OCI-M2 (cell line): ENCODE measurements around the gene TNS4.

ENCODE experiments used
- DNase-seq: peaks from one replicate; lab custom pipeline; 2025; ENCODE audit not compliant: unreplicated experiment; lab: John Stamatoyannopoulos, UW

The TNS4 gene

DNA sequence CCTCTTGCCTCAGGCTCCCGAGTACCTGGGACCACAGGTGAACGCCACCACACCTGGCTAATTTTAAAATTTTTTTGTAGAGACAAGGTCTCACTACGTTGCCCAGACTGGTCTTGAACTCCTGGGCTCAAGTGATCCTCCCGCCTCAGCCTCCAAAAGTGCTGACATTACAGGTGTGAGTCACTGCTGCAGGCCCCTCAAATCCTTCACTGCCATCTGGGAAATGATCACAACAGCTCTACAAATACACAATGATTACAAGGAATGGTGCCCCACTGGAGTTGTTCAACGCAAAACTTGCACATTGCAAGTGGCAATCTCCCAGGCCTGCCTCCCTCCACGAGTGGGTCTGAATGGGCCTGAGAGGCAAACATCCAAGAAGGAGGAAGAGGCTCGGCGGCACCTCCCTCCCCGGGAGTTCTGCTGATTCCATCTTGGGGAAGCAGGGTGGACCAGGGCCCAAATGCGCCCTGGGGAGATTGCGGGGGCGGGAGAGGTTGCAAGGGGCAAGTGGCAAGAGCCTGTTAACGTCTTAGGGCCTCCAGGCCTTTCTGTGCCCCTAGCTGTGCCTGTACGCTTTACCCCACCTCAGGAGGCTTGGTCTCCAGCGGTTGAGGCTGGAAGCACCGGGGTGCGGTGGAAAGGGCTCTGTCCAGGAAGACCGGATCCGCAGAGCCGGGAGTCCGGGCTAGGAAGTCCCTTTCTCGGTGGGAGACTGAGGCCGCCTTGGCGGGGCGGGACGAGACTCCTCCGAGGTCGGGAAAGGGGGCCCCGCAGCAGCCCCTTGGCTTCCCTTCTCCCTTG lies 58.8 kb downstream of the TNS4 start:
- DNase-seq: no peak

GRCh38 chr17:40440166-40440565 lies 61.3 kb downstream of the TNS4 start:
- DNase-seq: no peak

DNA sequence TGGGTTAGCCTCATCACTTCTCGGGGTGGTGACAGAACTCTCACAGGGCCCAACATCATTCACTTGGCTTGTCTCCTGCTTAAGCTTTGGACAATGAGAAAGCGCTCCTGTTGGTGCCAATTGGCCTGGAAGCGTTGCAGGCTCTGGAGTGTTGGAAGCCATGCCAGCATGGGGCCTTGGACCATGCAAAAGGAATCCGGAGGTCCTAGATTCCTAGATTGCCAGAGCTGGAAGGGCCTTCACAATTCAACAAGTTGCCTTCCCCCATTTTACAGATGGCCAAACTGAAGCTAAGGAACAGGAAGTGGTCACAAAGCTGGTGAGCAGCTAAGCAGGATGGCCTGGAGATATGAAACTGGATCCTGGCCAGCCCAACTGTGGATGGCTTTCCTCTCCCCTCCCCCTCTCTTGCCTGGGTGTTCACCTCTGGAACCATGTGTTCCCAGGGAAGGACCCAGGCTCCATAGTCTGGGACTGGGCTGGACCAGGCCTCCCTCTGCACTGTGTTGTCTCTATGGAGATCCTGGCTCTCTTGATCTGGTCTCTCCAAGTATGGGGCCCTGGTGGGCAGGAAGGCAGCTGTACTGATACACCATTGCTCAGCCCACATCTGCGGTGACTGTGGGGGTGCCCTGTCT lies 64.2 kb downstream of the TNS4 start:
- DNase-seq: no peak

DNA sequence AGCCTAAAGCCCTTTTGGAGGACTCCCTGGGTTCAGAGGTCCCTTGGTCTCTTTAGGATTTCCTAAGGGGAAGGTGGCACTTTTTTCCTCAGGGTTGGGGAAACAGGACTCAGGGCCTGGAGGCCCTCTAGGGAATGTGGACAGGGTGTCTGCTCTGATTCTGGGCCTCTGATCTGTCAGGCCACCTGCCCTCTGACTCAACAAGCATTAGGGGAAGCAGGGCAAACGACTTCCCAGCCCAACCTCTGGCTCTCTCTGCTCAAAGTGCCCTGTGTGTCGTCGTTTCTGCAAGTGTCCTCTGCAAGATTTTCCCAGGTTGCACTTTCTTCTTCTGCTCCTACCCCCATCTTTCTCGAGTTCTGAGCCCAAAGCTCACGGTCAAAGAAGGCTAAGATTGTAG lies 64.8 kb downstream of the TNS4 start:
- no peak for DNase-seq

DNA sequence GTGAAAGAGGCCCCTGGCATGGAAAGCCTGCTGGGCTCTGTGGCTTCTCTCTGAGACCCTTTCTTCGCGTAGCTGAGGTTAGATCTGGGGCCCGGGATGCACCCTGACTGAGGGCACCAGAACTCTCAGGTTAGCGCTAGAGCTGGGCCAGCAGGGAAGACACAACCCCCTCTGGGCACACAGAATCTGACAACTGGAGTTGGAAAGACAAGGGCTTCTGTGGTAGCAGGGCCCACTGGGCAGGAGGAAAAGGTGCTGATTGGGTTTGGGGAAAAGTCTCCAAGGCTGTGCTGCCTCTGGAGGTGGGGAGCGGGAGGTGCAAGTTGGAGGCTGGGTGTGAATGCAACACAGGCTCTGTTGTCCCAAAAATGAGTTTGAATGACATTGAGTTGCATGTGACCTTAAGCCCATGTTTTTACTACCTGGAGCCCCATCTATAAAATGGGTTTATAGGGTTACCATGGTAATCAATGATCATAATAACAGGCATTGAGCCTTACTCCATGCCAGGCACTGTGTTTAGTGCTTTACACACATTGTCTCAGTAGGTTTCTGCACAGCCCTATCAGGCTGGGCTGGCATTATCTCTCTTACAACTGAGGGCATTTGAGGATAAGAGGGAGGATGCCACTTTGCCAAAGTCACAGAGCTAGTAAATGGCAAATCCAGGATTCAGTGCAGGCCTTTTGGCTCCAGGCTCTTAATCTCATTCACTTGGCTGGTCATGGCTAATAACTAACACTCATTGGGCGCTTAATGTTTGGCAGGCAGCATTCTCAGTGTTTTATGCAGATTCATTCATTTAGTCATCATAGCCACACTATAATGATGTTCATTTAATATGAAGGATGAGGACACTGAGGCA lies 67.6 kb downstream of the TNS4 start:
- no peak for DNase-seq

GRCh38 chr17:40432864-40433528 lies 68.4 kb downstream of the TNS4 start:
- no peak for DNase-seq

GRCh38 chr17:40431231-40431602 lies 70.2 kb downstream of the TNS4 start:
- no peak for DNase-seq

GRCh38 chr17:40430272-40431230 lies 70.9 kb downstream of the TNS4 start:
- DNase-seq: no peak

GRCh38 chr17:40427002-40427491 lies 74.4 kb downstream of the TNS4 start:
- DNase-seq: no peak
